ENCODE results near the gene CDK14.

CDK14 gene

GRCh38 chr7:90951986-90952954, 356.1 kb downstream of the CDK14 start:
- peak; percentile 36 for DNase-seq (ENCODE audit: low read depth)

GRCh38 chr7:90955641-90956207, 359.6 kb downstream of the CDK14 start:
- DNase-seq (ENCODE audit: low read depth) = no peak

- no peak for DNase-seq (ENCODE audit: low read depth)
Observed at GRCh38 chr7:90957883-90958282, 361.8 kb downstream of the CDK14 start.

- DNase-seq (ENCODE audit: low read depth) = peak; percentile 75
Observed at GRCh38 chr7:90958647-90959046, 362.5 kb downstream of the CDK14 start.

- no peak for DNase-seq (ENCODE audit: low read depth)
Observed at GRCh38 chr7:90961037-90961725, 365.1 kb downstream of the CDK14 start.

- DNase-seq (ENCODE audit: low read depth) = no peak
Observed at GRCh38 chr7:90965211-90965610, 369.1 kb downstream of the CDK14 start.

GRCh38 chr7:90966346-90966745, 370.2 kb downstream of the CDK14 start:
- DNase-seq (ENCODE audit: low read depth) = no peak

- DNase-seq (ENCODE audit: low read depth) = peak; percentile 52
Observed at GRCh38 chr7:90968871-90969270, 372.8 kb downstream of the CDK14 start.

GRCh38 chr7:90972906-90973550, 376.9 kb downstream of the CDK14 start:
- no peak for DNase-seq (ENCODE audit: low read depth)

GRCh38 chr7:90977056-90977455, 380.9 kb downstream of the CDK14 start:
- no peak for DNase-seq (ENCODE audit: low read depth)

- DNase-seq (ENCODE audit: low read depth) = peak; percentile 44
Observed at GRCh38 chr7:90980545-90980944, 384.4 kb downstream of the CDK14 start.

- peak; percentile 35 for DNase-seq (ENCODE audit: low read depth)
Observed at GRCh38 chr7:90982228-90982627, 386.1 kb downstream of the CDK14 start.

- DNase-seq (ENCODE audit: low read depth) = no peak
Observed at GRCh38 chr7:90984692-90985091, 388.6 kb downstream of the CDK14 start.

GRCh38 chr7:90988516-90988915, 392.4 kb downstream of the CDK14 start:
- DNase-seq (ENCODE audit: low read depth) = no peak

- no peak for DNase-seq (ENCODE audit: low read depth)
Observed at GRCh38 chr7:90988996-90989765, 393.1 kb downstream of the CDK14 start.

- no peak for DNase-seq (ENCODE audit: low read depth)
Observed at GRCh38 chr7:90994121-90994520, 398.0 kb downstream of the CDK14 start.

GRCh38 chr7:90994601-90995000, 398.5 kb downstream of the CDK14 start:
- DNase-seq (ENCODE audit: low read depth) = no peak

- no peak for DNase-seq (ENCODE audit: low read depth)
Observed at GRCh38 chr7:90995996-90996395, 399.9 kb downstream of the CDK14 start.

GRCh38 chr7:90999989-91000979, 404.2 kb downstream of the CDK14 start:
- DNase-seq (ENCODE audit: low read depth) = peak; percentile 26

- no peak for DNase-seq (ENCODE audit: low read depth)
Observed at GRCh38 chr7:91005024-91005423, 408.9 kb downstream of the CDK14 start.

Measured in amniotic epithelial cell (primary cell).